GM23338 (cell line): ENCODE measurements around the gene PERP. TPM values are rescaled to one million over a fixed set of nuclear protein-coding genes. Genes with fewer than 3 reads are reported as not detected.
A peak's percentile ranks its signal among the peaks of the same experiment; 100 is the strongest.

Experiments
- ATAC-seq: fragments of 200-7000 bp; cut with Tn5 transposase; 3 replicates; pipeline ENCODE4 v1.9.1; 2020
- DNase-seq: peaks from one replicate; pipeline ENCODE4 v3.0.0-alpha.2; 2015; ENCODE audit warnings: low spot score
- H2AFZ ChIP-seq: fragments of 200-600 bp; sonication (generic); 2 replicates; pipeline ENCODE4 v1.8.0; 2016; ENCODE audit warnings: antibody characterized with exemption, mild to moderate bottlenecking, moderate library complexity
- H3F3A ChIP-seq: fragments of 200-600 bp; sonication (generic); replicated peaks from 2 replicates; pipeline ENCODE4 v1.8.0; 2017; ENCODE audit warnings: antibody characterized with exemption, mixed run types, low read depth
- H3K27ac ChIP-seq: fragments of 200-600 bp; sonication (generic); 2 replicates; pipeline ENCODE4 v1.6.1; 2016; ENCODE audit warnings: low read depth
- H3K27me3 ChIP-seq: fragments of 200-600 bp; sonication (generic); 2 replicates; pipeline ENCODE4 v1.8.0; 2016; ENCODE audit warnings: mild to moderate bottlenecking, mixed run types, moderate library complexity; ENCODE audit not compliant: insufficient read depth
- H3K36me3 ChIP-seq: fragments of 200-600 bp; sonication (generic); 2 replicates; pipeline ENCODE4 v1.8.0; 2016; ENCODE audit warnings: mild to moderate bottlenecking; ENCODE audit not compliant: insufficient read depth
- H3K4me1 ChIP-seq: fragments of 200-600 bp; sonication (generic); 2 replicates; pipeline ENCODE4 v1.8.0; 2016; ENCODE audit warnings: mild to moderate bottlenecking, moderate library complexity; ENCODE audit not compliant: insufficient read depth
- H3K4me2 ChIP-seq: fragments of 200-600 bp; sonication (generic); 2 replicates; pipeline ENCODE4 v1.7.1; 2017; ENCODE audit warnings: mixed run types
- H3K4me3 ChIP-seq: fragments of 200-600 bp; sonication (generic); 2 replicates; pipeline ENCODE4 v1.6.1; 2016; ENCODE audit warnings: mixed run types
- H3K79me2 ChIP-seq: fragments of 200-600 bp; sonication (generic); replicated peaks from 2 replicates; pipeline ENCODE4 v1.8.0; 2017; ENCODE audit warnings: mild to moderate bottlenecking; ENCODE audit not compliant: insufficient read depth
- H3K9me2 ChIP-seq: fragments of 200-600 bp; sonication (generic); 2 replicates; pipeline ENCODE4 v1.8.0; 2017; ENCODE audit not compliant: insufficient read depth
- H4K20me1 ChIP-seq: fragments of 200-600 bp; sonication (generic); replicated peaks from 2 replicates; pipeline ENCODE4 v1.8.0; 2017; ENCODE audit warnings: mild to moderate bottlenecking; ENCODE audit not compliant: insufficient read depth
- H3K27ac Mint-ChIP-seq: 2 replicates; pipeline ENCODE4 v1.8.0; 2020; ENCODE audit warnings: inconsistent platforms, mild to moderate bottlenecking, moderate library complexity, mixed read lengths
- H3K27me3 Mint-ChIP-seq: 3 replicates; pipeline ENCODE4 v1.8.0; 2022; ENCODE audit warnings: low read depth, mild to moderate bottlenecking, moderate library complexity, mixed read lengths, inconsistent platforms; ENCODE audit not compliant: insufficient read depth, poor library complexity
- H3K36me3 Mint-ChIP-seq: 3 replicates; pipeline ENCODE4 v1.8.0; 2021; ENCODE audit warnings: low read depth, mild to moderate bottlenecking, inconsistent platforms, moderate library complexity, mixed read lengths
- H3K4me1 Mint-ChIP-seq: 3 replicates; pipeline ENCODE4 v1.8.0; 2020; ENCODE audit warnings: mild to moderate bottlenecking, inconsistent platforms, mixed read lengths
- H3K4me3 Mint-ChIP-seq: 3 replicates; pipeline ENCODE4 v1.8.0; 2021; ENCODE audit warnings: moderate library complexity, mild to moderate bottlenecking, inconsistent platforms, mixed read lengths
- H3K9me3 Mint-ChIP-seq: 3 replicates; pipeline ENCODE4 v1.8.0; 2020; ENCODE audit warnings: moderate library complexity, mild to moderate bottlenecking, inconsistent platforms, mixed read lengths
- CREB1 ChIP-seq: fragments of 250-450 bp; sonication (Bioruptor Pico); IDR thresholded peaks from 2 replicates; pipeline ENCODE4 v1.5.0; 2020; ENCODE audit warnings: low read depth, mild to moderate bottlenecking, moderate library complexity
- EZH2phosphoT487 ChIP-seq: fragments of 200-600 bp; sonication (generic); IDR thresholded peaks from one replicate; pipeline ENCODE4 v1.8.1; 2018; ENCODE audit warnings: antibody characterized with exemption; ENCODE audit not compliant: unreplicated experiment
- NANOG ChIP-seq: IDR thresholded peaks from 2 replicates; pipeline ENCODE4 v1.6.1; 2016; ENCODE audit warnings: antibody characterized with exemption, borderline replicate concordance
- POLR2AphosphoS5 ChIP-seq: IDR thresholded peaks from 2 replicates; pipeline ENCODE4 v1.6.1; 2016; ENCODE audit warnings: antibody characterized with exemption, low read depth
- STAT1 ChIP-seq: IDR thresholded peaks from one replicate; pipeline ENCODE4 v1.6.1; 2016; ENCODE audit warnings: antibody characterized with exemption; ENCODE audit not compliant: unreplicated experiment
- ZNF114 ChIP-seq: fragments of 250-450 bp; sonication (Bioruptor Pico); IDR thresholded peaks from 2 replicates; pipeline ENCODE4 v1.5.0; 2020; ENCODE audit warnings: mild to moderate bottlenecking, moderate library complexity
- polyA plus RNA-seq: library from polyadenylated mRNA; unstranded; fragments of >200 nt; fragmentation: Nextera tagmentation; extraction: Ambion mirVana; gene quantifications from 2 replicates; pipeline ENCODE4 v1.2.1, GENCODE V29; 2016
- total RNA-seq: library from RNA; depleted of rRNA; stranded (reverse); fragments of >200 nt; shearing (Covaris generic); gene quantifications from 2 replicates; pipeline ENCODE4 v1.2.3, GENCODE V29; 2014
- TF ChIP-seq, protein P1 (sequence below), 2 experiments: fragments of 200-600 bp in 1 of 2; sonication (generic) in 1 of 2; conservative IDR thresholded peaks; 2 replicates each; pipeline versions ENCODE4 v1.5.1 to v1.6.1; 2016 to 2017; ENCODE audit warnings: antibody characterized with exemption in 2 of 2, low read depth in 2 of 2, mild to moderate bottlenecking in 2 of 2, moderate library complexity in 1 of 2
- TF ChIP-seq, protein P2 (sequence below): IDR thresholded peaks from one replicate; pipeline ENCODE4 v1.6.1; 2018; ENCODE audit warnings: antibody characterized with exemption; ENCODE audit not compliant: unreplicated experiment

Gene PERP
- total and polyA plus RNA-seq, 2 experiments from 2014 or later, result 23.7 to 28.4 TPM

DNA sequence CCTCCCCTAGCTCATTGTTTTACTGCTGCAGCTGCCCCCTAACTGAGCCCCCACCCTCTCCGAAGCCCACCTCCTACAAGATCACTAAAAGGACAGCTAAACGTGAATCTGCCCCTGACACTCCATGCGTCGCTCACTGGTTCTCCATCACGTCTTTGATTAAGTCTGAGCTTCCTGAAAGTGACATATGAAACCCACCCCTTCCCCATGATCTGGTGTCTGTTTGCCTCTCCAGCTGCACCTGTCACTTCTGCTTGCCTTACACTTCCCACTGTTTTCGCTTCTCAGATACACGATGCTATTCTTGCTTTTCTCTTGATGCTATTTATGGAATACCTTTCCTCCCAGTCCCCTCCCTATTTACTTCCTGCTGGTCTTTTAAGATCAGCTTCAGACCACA lies 8.0 kb upstream of the PERP start (continued):
- no peak for TF ChIP-seq CREB1 (CRISPR knock-in tag)
- no peak for TF ChIP-seq NANOG
- no peak for TF ChIP-seq EZH2phosphoT487
- no peak for TF ChIP-seq POLR2AphosphoS5
- TF ChIP-seq STAT1, result no peak
- no peak for TF ChIP-seq ZNF114 (CRISPR knock-in tag)
- TF ChIP-seq, protein P1, sequence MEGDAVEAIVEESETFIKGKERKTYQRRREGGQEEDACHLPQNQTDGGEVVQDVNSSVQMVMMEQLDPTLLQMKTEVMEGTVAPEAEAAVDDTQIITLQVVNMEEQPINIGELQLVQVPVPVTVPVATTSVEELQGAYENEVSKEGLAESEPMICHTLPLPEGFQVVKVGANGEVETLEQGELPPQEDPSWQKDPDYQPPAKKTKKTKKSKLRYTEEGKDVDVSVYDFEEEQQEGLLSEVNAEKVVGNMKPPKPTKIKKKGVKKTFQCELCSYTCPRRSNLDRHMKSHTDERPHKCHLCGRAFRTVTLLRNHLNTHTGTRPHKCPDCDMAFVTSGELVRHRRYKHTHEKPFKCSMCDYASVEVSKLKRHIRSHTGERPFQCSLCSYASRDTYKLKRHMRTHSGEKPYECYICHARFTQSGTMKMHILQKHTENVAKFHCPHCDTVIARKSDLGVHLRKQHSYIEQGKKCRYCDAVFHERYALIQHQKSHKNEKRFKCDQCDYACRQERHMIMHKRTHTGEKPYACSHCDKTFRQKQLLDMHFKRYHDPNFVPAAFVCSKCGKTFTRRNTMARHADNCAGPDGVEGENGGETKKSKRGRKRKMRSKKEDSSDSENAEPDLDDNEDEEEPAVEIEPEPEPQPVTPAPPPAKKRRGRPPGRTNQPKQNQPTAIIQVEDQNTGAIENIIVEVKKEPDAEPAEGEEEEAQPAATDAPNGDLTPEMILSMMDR (conservative IDR thresholded peaks at IDR 0.05; ENCODE audit: low read depth in 2 of 2), result no peak

DNA sequence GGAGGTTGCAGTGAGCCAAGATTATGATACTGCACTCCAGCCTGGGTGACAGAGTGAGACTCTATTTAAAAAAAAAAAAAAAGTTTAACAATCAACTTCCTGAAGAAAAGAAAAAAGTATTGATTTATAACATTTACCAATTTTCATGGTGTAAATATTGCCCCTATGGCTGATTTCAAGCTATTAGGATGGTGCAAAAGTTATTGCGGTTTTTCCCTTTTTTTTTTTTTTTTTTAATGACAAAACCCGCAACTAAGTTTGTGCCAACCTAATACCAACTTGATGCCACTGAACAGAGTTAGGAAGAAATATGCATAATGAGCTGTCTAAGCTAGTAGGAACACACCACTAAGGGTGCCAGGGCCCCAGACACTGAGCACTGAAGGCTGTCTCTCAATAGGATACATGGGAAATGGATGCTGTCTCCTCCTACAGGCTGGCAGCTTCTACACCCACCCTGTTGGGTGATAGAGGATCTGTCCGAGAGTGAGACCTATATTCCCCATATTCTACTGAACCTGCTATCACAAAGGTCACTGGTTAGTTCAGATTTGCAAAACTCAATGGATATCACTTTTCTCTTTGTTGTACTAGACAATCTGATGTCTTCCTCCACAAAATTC lies 6.5 kb upstream of the PERP start:
- Histone ChIP-seq H3K27ac (no peak overlapping the region), H3K9me2 (no peaks in the 10 kb centered on the region), H3K36me3 (no peaks in the 10 kb centered on the region), H4K20me1 (no peaks in the 10 kb centered on the region), H3K4me3 (no peak overlapping the region), H3K27me3 (peaks cover 1% of the 10 kb centered on the region; the same call in 1 of the 2 replicates), H3K4me2 (no peak overlapping the region), H3K4me1 (no peaks in the 10 kb centered on the region), H3F3A (no peaks in the 10 kb centered on the region), H3K79me2 (no peaks in the 10 kb centered on the region), H2AFZ (no peak overlapping the region)
- TF ChIP-seq, protein P1 (conservative IDR thresholded peaks at IDR 0.05; ENCODE audit: low read depth in 2 of 2), result peak; percentile 13 to 26; a peak in 1 of 4 replicates
- TF ChIP-seq POLR2AphosphoS5, result no peak
- Mint-ChIP-seq H3K36me3 (peaks cover under 1% of the 10 kb centered on the region; the same call in 1 of the 3 replicates), H3K4me1 (peaks cover 14% of the 10 kb centered on the region), H3K27me3 (peaks cover 2% of the 10 kb centered on the region), H3K9me3 (peaks cover 2% of the 10 kb centered on the region; the same call in 1 of the 3 replicates), H3K27ac (no peak overlapping the region), H3K4me3 (no peak overlapping the region)
- ATAC-seq, result peak; percentile 52
- no peak for DNase-seq

DNA sequence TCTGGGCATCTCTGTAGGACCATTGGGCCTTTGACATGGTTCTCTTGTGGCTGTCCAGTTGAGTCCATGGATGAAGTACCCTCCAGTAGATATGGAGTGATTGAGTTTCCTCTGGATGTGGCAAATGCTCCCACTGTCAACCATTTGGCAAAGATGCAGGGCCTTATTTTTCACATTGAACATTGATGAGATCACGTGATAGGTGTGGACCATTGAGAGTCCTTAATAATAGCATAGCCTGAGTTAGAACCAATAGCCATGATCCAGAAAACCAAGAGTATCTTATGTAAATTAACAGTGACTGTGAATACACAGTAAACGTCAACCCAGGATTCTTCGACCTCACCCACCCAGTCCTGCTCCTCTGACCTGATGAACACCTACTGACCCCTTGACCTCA lies 3.0 kb upstream of the PERP start:
- Mint-ChIP-seq H3K27ac (no peak overlapping the region), H3K4me3 (no peak overlapping the region), H3K36me3 (no peaks in the 10 kb centered on the region), H3K4me1 (peaks cover 15% of the 10 kb centered on the region), H3K9me3 (no peaks in the 10 kb centered on the region; the same call in 1 of the 3 replicates), H3K27me3 (peaks cover 10% of the 10 kb centered on the region)
- Histone ChIP-seq H3F3A (no peaks in the 10 kb centered on the region), H3K4me3 (no peak overlapping the region), H3K79me2 (peaks cover 1% of the 10 kb centered on the region), H3K36me3 (no peaks in the 10 kb centered on the region), H3K27ac (no peak overlapping the region), H3K9me2 (no peaks in the 10 kb centered on the region), H3K4me2 (no peak overlapping the region), H4K20me1 (no peaks in the 10 kb centered on the region), H2AFZ (no peak overlapping the region), H3K4me1 (peaks cover 6% of the 10 kb centered on the region), H3K27me3 (peaks cover 14% of the 10 kb centered on the region)
- DNase-seq (no peak), ATAC-seq (no peak)
- no peak for TF ChIP-seq ZNF114 (CRISPR knock-in tag)
- TF ChIP-seq, protein P2, sequence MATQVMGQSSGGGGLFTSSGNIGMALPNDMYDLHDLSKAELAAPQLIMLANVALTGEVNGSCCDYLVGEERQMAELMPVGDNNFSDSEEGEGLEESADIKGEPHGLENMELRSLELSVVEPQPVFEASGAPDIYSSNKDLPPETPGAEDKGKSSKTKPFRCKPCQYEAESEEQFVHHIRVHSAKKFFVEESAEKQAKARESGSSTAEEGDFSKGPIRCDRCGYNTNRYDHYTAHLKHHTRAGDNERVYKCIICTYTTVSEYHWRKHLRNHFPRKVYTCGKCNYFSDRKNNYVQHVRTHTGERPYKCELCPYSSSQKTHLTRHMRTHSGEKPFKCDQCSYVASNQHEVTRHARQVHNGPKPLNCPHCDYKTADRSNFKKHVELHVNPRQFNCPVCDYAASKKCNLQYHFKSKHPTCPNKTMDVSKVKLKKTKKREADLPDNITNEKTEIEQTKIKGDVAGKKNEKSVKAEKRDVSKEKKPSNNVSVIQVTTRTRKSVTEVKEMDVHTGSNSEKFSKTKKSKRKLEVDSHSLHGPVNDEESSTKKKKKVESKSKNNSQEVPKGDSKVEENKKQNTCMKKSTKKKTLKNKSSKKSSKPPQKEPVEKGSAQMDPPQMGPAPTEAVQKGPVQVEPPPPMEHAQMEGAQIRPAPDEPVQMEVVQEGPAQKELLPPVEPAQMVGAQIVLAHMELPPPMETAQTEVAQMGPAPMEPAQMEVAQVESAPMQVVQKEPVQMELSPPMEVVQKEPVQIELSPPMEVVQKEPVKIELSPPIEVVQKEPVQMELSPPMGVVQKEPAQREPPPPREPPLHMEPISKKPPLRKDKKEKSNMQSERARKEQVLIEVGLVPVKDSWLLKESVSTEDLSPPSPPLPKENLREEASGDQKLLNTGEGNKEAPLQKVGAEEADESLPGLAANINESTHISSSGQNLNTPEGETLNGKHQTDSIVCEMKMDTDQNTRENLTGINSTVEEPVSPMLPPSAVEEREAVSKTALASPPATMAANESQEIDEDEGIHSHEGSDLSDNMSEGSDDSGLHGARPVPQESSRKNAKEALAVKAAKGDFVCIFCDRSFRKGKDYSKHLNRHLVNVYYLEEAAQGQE, result no peak
